HG03103 (cell line): Measurements from ENCODE around the gene CPT2.

Experiments
- ATAC-seq: cut with Tn5 transposase; IDR thresholded peaks from one replicate; pipeline ENCODE4 v1.9.1; 2021; ENCODE audit warnings: low read depth; ENCODE audit not compliant: unreplicated experiment

CPT2 gene

GRCh38 chr1:53214376-53214940, 17.8 kb downstream of the CPT2 start:
- ATAC-seq: no peak

- no peak for ATAC-seq
These were observed 21.6 kb downstream of the CPT2 start for GRCh38 chr1:53218201-53218600.

GRCh38 chr1:53219711-53220110, 23.1 kb downstream of the CPT2 start:
- no peak for ATAC-seq

- ATAC-seq: peak; percentile 94
These were observed 23.7 kb downstream of the CPT2 start, which contains the start of gene CZIB for GRCh38 chr1:53220171-53220961. TSS of gene CZIB (minus strand) at chr1:53220634. CDS start at chr1:53220575, 59 bp downstream.

- no peak for ATAC-seq
These were observed 24.3 kb downstream of the CPT2 start for GRCh38 chr1:53220962-53221286.

- no peak for ATAC-seq
These were observed 41.0 kb downstream of the CPT2 start for GRCh38 chr1:53237638-53238037.

GRCh38 chr1:53238197-53239155, 41.9 kb downstream of the CPT2 start, which contains the start of gene MAGOH:
TSS of gene MAGOH (minus strand) at chr1:53238518. CDS start at chr1:53238448, 70 bp downstream.
- ATAC-seq: peak; percentile 98

GRCh38 chr1:53241828-53242227, 45.2 kb downstream of the CPT2 start:
- no peak for ATAC-seq

- no peak for ATAC-seq
These were observed 45.8 kb downstream of the CPT2 start for GRCh38 chr1:53242381-53242780.

- no peak for ATAC-seq
These were observed 47.5 kb downstream of the CPT2 start for GRCh38 chr1:53244141-53244540.

GRCh38 chr1:53246261-53247134, 49.9 kb downstream of the CPT2 start:
- no peak for ATAC-seq

GRCh38 chr1:53249706-53250105, 53.1 kb downstream of the CPT2 start:
- ATAC-seq: no peak

- ATAC-seq: no peak
These were observed 53.7 kb downstream of the CPT2 start for GRCh38 chr1:53250325-53250724.

GRCh38 chr1:53254011-53254640, 57.5 kb downstream of the CPT2 start:
- no peak for ATAC-seq

GRCh38 chr1:53255031-53255430, 58.4 kb downstream of the CPT2 start:
- no peak for ATAC-seq

- no peak for ATAC-seq
These were observed 60.2 kb downstream of the CPT2 start for GRCh38 chr1:53256511-53257453.

- no peak for ATAC-seq
These were observed 60.9 kb downstream of the CPT2 start for GRCh38 chr1:53257454-53258081.

GRCh38 chr1:53258216-53258615, 61.6 kb downstream of the CPT2 start:
- no peak for ATAC-seq
